ENCODE measurements around the gene P2RX7. TPM values are rescaled to one million over a fixed set of nuclear protein-coding genes. Genes with fewer than 3 reads are reported as not detected.

P2RX7 gene
- polyA plus RNA-seq, 1 of the 3 experiments (the other 2 are of a cell fraction) = 0.43 TPM

DNA sequence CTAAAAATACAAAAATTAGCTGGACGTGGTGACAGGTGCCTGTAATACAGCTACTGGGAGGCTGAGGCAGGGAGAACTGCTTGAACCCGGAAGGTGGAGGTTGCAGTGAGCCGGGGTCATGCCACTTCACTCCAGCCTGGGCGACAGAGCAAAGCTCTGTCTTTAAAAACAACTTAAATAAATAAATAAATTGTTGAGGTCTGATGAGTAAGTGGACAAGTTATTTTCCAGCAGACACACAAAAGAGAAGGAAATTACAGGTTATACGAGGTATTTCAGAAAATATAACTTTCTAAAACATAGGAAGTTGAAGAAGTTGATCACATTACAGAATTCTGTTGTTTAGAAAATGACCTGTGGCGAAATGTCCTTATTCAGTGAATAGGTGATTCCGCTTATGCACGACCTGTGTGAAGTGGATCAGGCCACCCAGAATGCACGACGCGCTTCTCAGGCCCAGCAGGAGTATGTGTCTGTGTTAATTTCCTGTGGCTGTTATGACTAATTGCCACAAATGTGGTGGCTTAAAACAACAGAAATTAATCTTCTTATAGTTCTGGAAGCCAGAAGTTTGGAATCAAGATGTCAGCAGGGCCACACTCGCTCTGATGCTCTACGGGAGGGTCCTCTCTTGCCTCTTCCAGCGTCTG lies 38.1 kb downstream of the P2RX7 start:
- Histone ChIP-seq H3K27me3 (ENCODE audit: insufficient read depth) (no peaks in the 10 kb centered on the region), H4K20me1 (ENCODE audit: insufficient read depth) (no peaks in the 10 kb centered on the region), H3K36me3 (replicated peaks in 1 of 2; ENCODE audit: control insufficient read depth in 1 of 2, insufficient read depth in 2 of 2, low read length in 1 of 2) (no peaks in the 10 kb centered on the region), H3K9me2 (no peaks in the 10 kb centered on the region), H3K9ac (no peak overlapping the region), H3K4me1 (ENCODE audit: control insufficient read depth in 1 of 2, insufficient read depth in 2 of 2, low read depth in 1 of 2, low read length in 1 of 2) (no peaks in the 10 kb centered on the region), H3K9me3 (no peaks in the 10 kb centered on the region), H2AFZ (ENCODE audit: low read depth) (no peak overlapping the region), H3K4me2 (no peak overlapping the region), H3K27ac (ENCODE audit: low read depth in 2 of 2, low read length in 1 of 2) (no peak overlapping the region), H3K4me3 (ENCODE audit: low read depth in 2 of 2, low read length in 1 of 2) (no peak overlapping the region), H3F3A (replicated peaks; ENCODE audit: insufficient read depth) (no peaks in the 10 kb centered on the region), H3K79me2 (ENCODE audit: insufficient read depth) (no peaks in the 10 kb centered on the region)
- 86% methylated on average over 14 of the region's 14 CpGs for WGBS (ENCODE audit: low lambda C conversion rate)
- TF ChIP-seq JUND (IDR thresholded peaks at IDR 0.05) = no peak
- TF ChIP-seq, protein P1, sequence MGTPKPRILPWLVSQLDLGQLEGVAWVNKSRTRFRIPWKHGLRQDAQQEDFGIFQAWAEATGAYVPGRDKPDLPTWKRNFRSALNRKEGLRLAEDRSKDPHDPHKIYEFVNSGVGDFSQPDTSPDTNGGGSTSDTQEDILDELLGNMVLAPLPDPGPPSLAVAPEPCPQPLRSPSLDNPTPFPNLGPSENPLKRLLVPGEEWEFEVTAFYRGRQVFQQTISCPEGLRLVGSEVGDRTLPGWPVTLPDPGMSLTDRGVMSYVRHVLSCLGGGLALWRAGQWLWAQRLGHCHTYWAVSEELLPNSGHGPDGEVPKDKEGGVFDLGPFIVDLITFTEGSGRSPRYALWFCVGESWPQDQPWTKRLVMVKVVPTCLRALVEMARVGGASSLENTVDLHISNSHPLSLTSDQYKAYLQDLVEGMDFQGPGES (IDR thresholded peaks at IDR 0.05; ENCODE audit: low read depth, low read length) = no peak
- TF ChIP-seq MXI1 (IDR thresholded peaks at IDR 0.05; ENCODE audit: low read depth, low read length) = no peak
- TF ChIP-seq TAF1 (IDR thresholded peaks at IDR 0.05; ENCODE audit: borderline replicate concordance, low read depth, low read length) = no peak
- TF ChIP-seq, protein P2, sequence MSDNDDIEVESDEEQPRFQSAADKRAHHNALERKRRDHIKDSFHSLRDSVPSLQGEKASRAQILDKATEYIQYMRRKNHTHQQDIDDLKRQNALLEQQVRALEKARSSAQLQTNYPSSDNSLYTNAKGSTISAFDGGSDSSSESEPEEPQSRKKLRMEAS (IDR thresholded peaks at IDR 0.05; ENCODE audit: low read depth) = no peak
- no peak for TF ChIP-seq GATA2 (CRISPR knock-in tag; IDR thresholded peaks at IDR 0.05)
- no peak for TF ChIP-seq RAD21 (IDR thresholded peaks at IDR 0.05; ENCODE audit: low read length)
- no peak for TF ChIP-seq RFX5 (IDR thresholded peaks at IDR 0.05; ENCODE audit: low read length)
- TF ChIP-seq, protein P3, sequence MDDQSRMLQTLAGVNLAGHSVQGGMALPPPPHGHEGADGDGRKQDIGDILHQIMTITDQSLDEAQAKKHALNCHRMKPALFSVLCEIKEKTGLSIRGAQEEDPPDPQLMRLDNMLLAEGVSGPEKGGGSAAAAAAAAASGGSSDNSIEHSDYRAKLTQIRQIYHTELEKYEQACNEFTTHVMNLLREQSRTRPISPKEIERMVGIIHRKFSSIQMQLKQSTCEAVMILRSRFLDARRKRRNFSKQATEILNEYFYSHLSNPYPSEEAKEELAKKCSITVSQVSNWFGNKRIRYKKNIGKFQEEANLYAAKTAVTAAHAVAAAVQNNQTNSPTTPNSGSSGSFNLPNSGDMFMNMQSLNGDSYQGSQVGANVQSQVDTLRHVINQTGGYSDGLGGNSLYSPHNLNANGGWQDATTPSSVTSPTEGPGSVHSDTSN (IDR thresholded peaks at IDR 0.05) = no peak
- TF ChIP-seq TEAD4 (IDR thresholded peaks at IDR 0.05; ENCODE audit: borderline replicate concordance, insufficient read depth) = no peak
- no peak for TF ChIP-seq EZH2phosphoT487 (IDR thresholded peaks at IDR 0.05; ENCODE audit: borderline replicate concordance, low read depth)
- DNase-seq = no peak
- ChIA-PET CTCF (no interaction called here), POLR2A (no interaction called here)

DNA sequence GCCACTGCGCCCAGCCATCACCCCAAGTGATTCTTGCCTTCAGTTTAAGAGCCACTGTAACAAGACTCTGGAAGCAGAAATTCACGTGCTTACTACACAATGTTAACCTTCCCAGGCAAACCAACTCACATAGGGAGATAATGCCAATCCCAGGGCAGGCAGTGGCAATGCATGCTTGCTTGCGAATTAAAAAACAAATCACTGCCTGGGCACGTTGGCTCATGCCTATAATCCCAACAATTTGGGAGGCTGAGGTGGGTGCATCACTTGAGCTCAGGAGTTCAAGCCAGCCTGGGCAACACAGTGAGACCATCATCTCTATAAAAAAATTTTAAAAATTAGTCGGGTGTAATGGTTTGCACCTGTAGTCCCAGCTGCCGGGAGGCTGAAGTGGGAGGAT lies 39.5 kb downstream of the P2RX7 start:
- no peaks in the 10 kb centered on the region for H3K4me1 ChIP-seq (ENCODE audit: control insufficient read depth in 1 of 2, insufficient read depth in 2 of 2, low read depth in 1 of 2, low read length in 1 of 2)
- H3K9me3 ChIP-seq = no peaks in the 10 kb centered on the region
- 74% methylated on average over 6 of the region's 6 CpGs for WGBS (ENCODE audit: low lambda C conversion rate)
- H2AFZ ChIP-seq (ENCODE audit: low read depth) = no peak overlapping the region
- H4K20me1 ChIP-seq (ENCODE audit: insufficient read depth) = no peaks in the 10 kb centered on the region
- H3K79me2 ChIP-seq (ENCODE audit: insufficient read depth) = no peaks in the 10 kb centered on the region
- no peak for DNase-seq
- ChIA-PET POLR2A (no interaction called here), CTCF (no interaction called here)
- no peak overlapping the region for H3K27ac ChIP-seq (ENCODE audit: low read depth in 2 of 2, low read length in 1 of 2)
- no peaks in the 10 kb centered on the region for H3K36me3 ChIP-seq (replicated peaks in 1 of 2; ENCODE audit: control insufficient read depth in 1 of 2, insufficient read depth in 2 of 2, low read length in 1 of 2)
- no peak overlapping the region for H3K4me2 ChIP-seq
- no peak overlapping the region for H3K9ac ChIP-seq
- no peaks in the 10 kb centered on the region for H3F3A ChIP-seq (replicated peaks; ENCODE audit: insufficient read depth)
- no peak overlapping the region for H3K4me3 ChIP-seq (ENCODE audit: low read depth in 2 of 2, low read length in 1 of 2)
- no peaks in the 10 kb centered on the region for H3K9me2 ChIP-seq
- H3K27me3 ChIP-seq (ENCODE audit: insufficient read depth) = no peaks in the 10 kb centered on the region
- TF ChIP-seq FOXM1 (IDR thresholded peaks at IDR 0.05; ENCODE audit: low read depth) (no peak), SIN3A (IDR thresholded peaks at IDR 0.05; ENCODE audit: borderline replicate concordance, low read depth, low read length) (no peak), RAD21 (IDR thresholded peaks at IDR 0.05; ENCODE audit: low read length) (no peak), FOSL2 (IDR thresholded peaks at IDR 0.05; ENCODE audit: borderline replicate concordance, low read depth) (no peak), GABPA (IDR thresholded peaks at IDR 0.05; ENCODE audit: low read depth) (no peak), JUND (IDR thresholded peaks at IDR 0.05) (no peak), CHD2 (IDR thresholded peaks at IDR 0.05; ENCODE audit: low read length, partially characterized antibody) (no peak), MXI1 (IDR thresholded peaks at IDR 0.05; ENCODE audit: low read depth, low read length) (no peak), POLR2AphosphoS5 (IDR thresholded peaks at IDR 0.05; ENCODE audit: low read depth, low read length) (no peak), MEF2A (IDR thresholded peaks at IDR 0.05; ENCODE audit: borderline replicate concordance, low read depth) (no peak), RFX5 (IDR thresholded peaks at IDR 0.05; ENCODE audit: low read length) (no peak), EP300 (IDR thresholded peaks at IDR 0.05; ENCODE audit: borderline replicate concordance in 1 of 2, low read depth in 1 of 2, low read length in 1 of 2) (no peak), ELF1 (IDR thresholded peaks at IDR 0.05) (no peak)
- TF ChIP-seq, protein P4, sequence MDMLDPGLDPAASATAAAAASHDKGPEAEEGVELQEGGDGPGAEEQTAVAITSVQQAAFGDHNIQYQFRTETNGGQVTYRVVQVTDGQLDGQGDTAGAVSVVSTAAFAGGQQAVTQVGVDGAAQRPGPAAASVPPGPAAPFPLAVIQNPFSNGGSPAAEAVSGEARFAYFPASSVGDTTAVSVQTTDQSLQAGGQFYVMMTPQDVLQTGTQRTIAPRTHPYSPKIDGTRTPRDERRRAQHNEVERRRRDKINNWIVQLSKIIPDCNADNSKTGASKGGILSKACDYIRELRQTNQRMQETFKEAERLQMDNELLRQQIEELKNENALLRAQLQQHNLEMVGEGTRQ (IDR thresholded peaks at IDR 0.05; ENCODE audit: borderline replicate concordance, low read depth, low read length) = no peak
- TF ChIP-seq, protein P5, sequence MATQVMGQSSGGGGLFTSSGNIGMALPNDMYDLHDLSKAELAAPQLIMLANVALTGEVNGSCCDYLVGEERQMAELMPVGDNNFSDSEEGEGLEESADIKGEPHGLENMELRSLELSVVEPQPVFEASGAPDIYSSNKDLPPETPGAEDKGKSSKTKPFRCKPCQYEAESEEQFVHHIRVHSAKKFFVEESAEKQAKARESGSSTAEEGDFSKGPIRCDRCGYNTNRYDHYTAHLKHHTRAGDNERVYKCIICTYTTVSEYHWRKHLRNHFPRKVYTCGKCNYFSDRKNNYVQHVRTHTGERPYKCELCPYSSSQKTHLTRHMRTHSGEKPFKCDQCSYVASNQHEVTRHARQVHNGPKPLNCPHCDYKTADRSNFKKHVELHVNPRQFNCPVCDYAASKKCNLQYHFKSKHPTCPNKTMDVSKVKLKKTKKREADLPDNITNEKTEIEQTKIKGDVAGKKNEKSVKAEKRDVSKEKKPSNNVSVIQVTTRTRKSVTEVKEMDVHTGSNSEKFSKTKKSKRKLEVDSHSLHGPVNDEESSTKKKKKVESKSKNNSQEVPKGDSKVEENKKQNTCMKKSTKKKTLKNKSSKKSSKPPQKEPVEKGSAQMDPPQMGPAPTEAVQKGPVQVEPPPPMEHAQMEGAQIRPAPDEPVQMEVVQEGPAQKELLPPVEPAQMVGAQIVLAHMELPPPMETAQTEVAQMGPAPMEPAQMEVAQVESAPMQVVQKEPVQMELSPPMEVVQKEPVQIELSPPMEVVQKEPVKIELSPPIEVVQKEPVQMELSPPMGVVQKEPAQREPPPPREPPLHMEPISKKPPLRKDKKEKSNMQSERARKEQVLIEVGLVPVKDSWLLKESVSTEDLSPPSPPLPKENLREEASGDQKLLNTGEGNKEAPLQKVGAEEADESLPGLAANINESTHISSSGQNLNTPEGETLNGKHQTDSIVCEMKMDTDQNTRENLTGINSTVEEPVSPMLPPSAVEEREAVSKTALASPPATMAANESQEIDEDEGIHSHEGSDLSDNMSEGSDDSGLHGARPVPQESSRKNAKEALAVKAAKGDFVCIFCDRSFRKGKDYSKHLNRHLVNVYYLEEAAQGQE (IDR thresholded peaks at IDR 0.05; ENCODE audit: low read depth, low read length) = no peak
